HEK293 (cell line): ENCODE measurements around the gene MLLT1.

Experiments used
- CTCF ChIA-PET: fragments of 350-600 bp; formaldehyde crosslinking; extraction: SDS; loops from one replicate; lab custom pipeline; 2021; ENCODE audit warnings: antibody characterized with exemption; lab: Yijun Ruan, JAX
- POLR2A ChIA-PET: fragments of 300-600 bp; formaldehyde crosslinking; extraction: SDS; loops from one replicate; lab custom pipeline; 2020; ENCODE audit warnings: antibody characterized with exemption, inconsistent platforms; lab: Yijun Ruan, JAX
- H3K27ac ChIP-seq: fragments of 200-500 bp; sonication (Bioruptor generic); 2 replicates; pipeline ENCODE4 v1.5.1; 2014; ENCODE audit warnings: low read depth, low read length, control low read depth, inconsistent platforms; ENCODE audit errors: extremely low read depth
- H3K36me3 ChIP-seq, 2 experiments: fragments of 200-500 bp in 1 of 2; sonication (Bioruptor generic) in 1 of 2; 1 replicate in 1 of 2; 2 replicates in 1 of 2; pipeline ENCODE4 v1.5.1; 2014 to 2017; ENCODE audit warnings: inconsistent platforms in 2 of 2, low read length in 2 of 2; ENCODE audit not compliant: control insufficient read depth in 2 of 2, insufficient read depth in 1 of 2
- H3K4me1 ChIP-seq: fragments of 200-500 bp; sonication (Bioruptor generic); 2 replicates; pipeline ENCODE4 v1.5.1; 2014; ENCODE audit warnings: mild to moderate bottlenecking, low read length, inconsistent platforms; ENCODE audit not compliant: control insufficient read depth, insufficient read depth
- H3K4me3 ChIP-seq: 2 replicates; pipeline ENCODE4 v1.5.1; 2011; ENCODE audit warnings: low read depth, mild to moderate bottlenecking, control low read depth, low read length, moderate library complexity
- H3K9me3 ChIP-seq: fragments of 200-500 bp; sonication (Bioruptor generic); 2 replicates; pipeline ENCODE4 v1.5.1; 2014; ENCODE audit warnings: low read depth, low read length, inconsistent platforms; ENCODE audit not compliant: control insufficient read depth, insufficient read depth
- HOXD13 ChIP-seq: sonication (generic); formaldehyde crosslinking; IDR thresholded peaks from 2 replicates; pipeline ENCODE4 v1.8.0; 2022; ENCODE audit warnings: missing genetic modification reagents, borderline replicate concordance
- KLF1 ChIP-seq: fragments of 450-650 bp; formaldehyde crosslinking; IDR thresholded peaks from 2 replicates; pipeline ENCODE4 v1.5.1; 2016; ENCODE audit warnings: missing biosample characterization, missing genetic modification characterization
- MZF1 ChIP-seq: fragments of 450-650 bp; formaldehyde crosslinking; IDR thresholded peaks from 2 replicates; pipeline ENCODE4 v1.5.1; 2017; ENCODE audit warnings: missing biosample characterization, missing genetic modification characterization, borderline replicate concordance
- TRIM28 ChIP-seq: IDR thresholded peaks from 2 replicates; pipeline ENCODE4 v1.6.1; 2011; ENCODE audit warnings: low read length, control low read depth, borderline replicate concordance
- YY1 ChIP-seq: fragments of 450-650 bp; formaldehyde crosslinking; IDR thresholded peaks from 2 replicates; pipeline ENCODE4 v1.5.1; 2018; ENCODE audit warnings: missing biosample characterization, missing genetic modification characterization
- ZBTB1 ChIP-seq: fragments of 450-650 bp; formaldehyde crosslinking; IDR thresholded peaks from 2 replicates; pipeline ENCODE4 v1.5.1; 2016; ENCODE audit warnings: missing biosample characterization, missing genetic modification characterization
- ZBTB8A ChIP-seq: fragments of 450-650 bp; formaldehyde crosslinking; IDR thresholded peaks from 2 replicates; pipeline ENCODE4 v1.5.1; 2016; ENCODE audit warnings: missing biosample characterization, missing genetic modification characterization
- ZFHX2 ChIP-seq: fragments of 450-650 bp; formaldehyde crosslinking; conservative IDR thresholded peaks from 2 replicates; pipeline ENCODE4 v1.5.1; 2016; ENCODE audit warnings: missing biosample characterization, missing genetic modification characterization
- ZFP69B ChIP-seq: fragments of 450-650 bp; formaldehyde crosslinking; IDR thresholded peaks from 2 replicates; pipeline ENCODE4 v1.5.1; 2016; ENCODE audit warnings: missing biosample characterization, missing genetic modification characterization
- ZIC2 ChIP-seq: fragments of 450-650 bp; formaldehyde crosslinking; IDR thresholded peaks from 2 replicates; pipeline ENCODE4 v1.5.1; 2016; ENCODE audit warnings: missing biosample characterization, missing genetic modification characterization
- ZNF175 ChIP-seq: fragments of 450-650 bp; formaldehyde crosslinking; IDR thresholded peaks from 2 replicates; pipeline ENCODE4 v1.5.1; 2016; ENCODE audit warnings: missing biosample characterization, missing genetic modification characterization
- ZNF391 ChIP-seq: fragments of 450-650 bp; formaldehyde crosslinking; IDR thresholded peaks from 2 replicates; pipeline ENCODE4 v1.5.1; 2016; ENCODE audit warnings: low read depth, missing biosample characterization, missing genetic modification characterization, borderline replicate concordance
- ZNF501 ChIP-seq: fragments of 450-650 bp; formaldehyde crosslinking; IDR thresholded peaks from 2 replicates; pipeline ENCODE4 v1.5.1; 2016; ENCODE audit warnings: missing biosample characterization, missing genetic modification characterization
- ZNF514 ChIP-seq: fragments of 450-650 bp; formaldehyde crosslinking; IDR thresholded peaks from 2 replicates; pipeline ENCODE4 v1.5.1; 2016; ENCODE audit warnings: missing biosample characterization, missing genetic modification characterization
- ZNF610 ChIP-seq: fragments of 450-650 bp; formaldehyde crosslinking; IDR thresholded peaks from 2 replicates; pipeline ENCODE4 v1.5.1; 2016; ENCODE audit warnings: missing biosample characterization, missing genetic modification characterization, borderline replicate concordance
- ZNF624 ChIP-seq: fragments of 450-650 bp; formaldehyde crosslinking; IDR thresholded peaks from 2 replicates; pipeline ENCODE4 v1.5.1; 2017; ENCODE audit warnings: missing biosample characterization, missing genetic modification characterization
- ZNF670 ChIP-seq: fragments of 450-650 bp; formaldehyde crosslinking; IDR thresholded peaks from 2 replicates; pipeline ENCODE4 v1.5.1; 2016; ENCODE audit warnings: missing biosample characterization, missing genetic modification characterization, low read depth
- ZNF837 ChIP-seq: fragments of 450-650 bp; formaldehyde crosslinking; IDR thresholded peaks from 2 replicates; pipeline ENCODE4 v1.5.1; 2016; ENCODE audit warnings: missing biosample characterization, missing genetic modification characterization
- TF ChIP-seq, protein P1 (sequence below): fragments of 450-650 bp; formaldehyde crosslinking; IDR thresholded peaks from 2 replicates; pipeline ENCODE4 v1.5.1; 2016; ENCODE audit warnings: missing biosample characterization, missing genetic modification characterization
- TF ChIP-seq, protein P2 (sequence below): fragments of 450-650 bp; formaldehyde crosslinking; IDR thresholded peaks from 2 replicates; pipeline ENCODE4 v1.5.1; 2016; ENCODE audit warnings: missing biosample characterization, missing genetic modification characterization
- TF ChIP-seq, protein P3 (sequence below): fragments of 450-650 bp; formaldehyde crosslinking; IDR thresholded peaks from 2 replicates; pipeline ENCODE4 v1.5.1; 2016; ENCODE audit warnings: missing biosample characterization, missing genetic modification characterization

The MLLT1 gene

DNA sequence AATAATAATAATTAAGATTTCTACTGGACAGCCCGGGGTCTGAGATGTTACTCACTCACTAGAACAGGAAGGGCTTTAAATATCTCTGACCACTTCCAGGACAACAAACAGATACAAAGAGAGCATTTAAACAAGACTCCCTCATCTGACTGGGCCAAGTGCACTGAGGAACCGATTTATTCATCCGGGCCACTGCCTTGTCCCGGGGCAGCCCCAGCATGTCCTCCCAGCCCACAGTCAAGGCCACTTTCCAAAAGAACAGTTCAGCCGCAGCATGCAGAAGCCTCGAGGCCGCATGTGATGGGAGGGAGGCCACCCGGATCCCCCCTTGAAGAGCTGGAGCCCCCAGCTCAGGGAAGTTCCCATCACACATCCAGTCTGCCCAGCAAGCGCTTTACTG is 30.5 kb downstream of the MLLT1 start:
- H3K4me1 ChIP-seq = no peaks in the 10 kb centered on the region
- ChIA-PET POLR2A (no interaction called here), CTCF (interaction anchor here (0.6 to 1.0 kb wide), 2 partner anchors 22 to 128 kb away, joined by 3 read pairs; no protein-coding TSS in a partner anchor)
- no peak overlapping the region for H3K4me3 ChIP-seq
- H3K36me3 ChIP-seq = peaks cover 3 to 35% of the 10 kb centered on the region in 2 experiments; a peak in 2 of 3 replicates
- TF ChIP-seq ZBTB1 (tag by site-specific recombination) = no peak
- no peak for TF ChIP-seq ZNF670 (tag by site-specific recombination)
- TF ChIP-seq, protein P1, sequence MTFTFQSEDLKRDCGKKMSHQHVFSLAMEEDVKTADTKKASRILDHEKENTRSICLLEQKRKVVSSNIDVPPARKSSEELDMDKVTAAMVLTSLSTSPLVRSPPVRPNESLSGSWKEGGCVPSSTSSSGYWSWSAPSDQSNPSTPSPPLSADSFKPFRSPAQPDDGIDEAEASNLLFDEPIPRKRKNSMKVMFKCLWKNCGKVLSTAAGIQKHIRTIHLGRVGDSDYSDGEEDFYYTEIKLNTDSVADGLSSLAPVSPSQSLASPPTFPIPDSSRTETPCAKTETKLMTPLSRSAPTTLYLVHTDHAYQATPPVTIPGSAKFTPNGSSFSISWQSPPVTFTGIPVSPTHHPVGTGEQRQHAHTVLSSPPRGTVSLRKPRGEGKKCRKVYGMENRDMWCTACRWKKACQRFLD = no peak
- no peak for TF ChIP-seq ZBTB8A (tag by site-specific recombination)
- no peak for TF ChIP-seq ZNF501 (tag by site-specific recombination)
- no peak for TF ChIP-seq YY1
- TF ChIP-seq ZNF837 (tag by site-specific recombination) = no peak
- no peak for TF ChIP-seq ZNF391 (tag by site-specific recombination)
- TF ChIP-seq ZNF610 (tag by site-specific recombination) = no peak
- no peak for TF ChIP-seq MZF1 (tag by site-specific recombination)
- TF ChIP-seq, protein P2, sequence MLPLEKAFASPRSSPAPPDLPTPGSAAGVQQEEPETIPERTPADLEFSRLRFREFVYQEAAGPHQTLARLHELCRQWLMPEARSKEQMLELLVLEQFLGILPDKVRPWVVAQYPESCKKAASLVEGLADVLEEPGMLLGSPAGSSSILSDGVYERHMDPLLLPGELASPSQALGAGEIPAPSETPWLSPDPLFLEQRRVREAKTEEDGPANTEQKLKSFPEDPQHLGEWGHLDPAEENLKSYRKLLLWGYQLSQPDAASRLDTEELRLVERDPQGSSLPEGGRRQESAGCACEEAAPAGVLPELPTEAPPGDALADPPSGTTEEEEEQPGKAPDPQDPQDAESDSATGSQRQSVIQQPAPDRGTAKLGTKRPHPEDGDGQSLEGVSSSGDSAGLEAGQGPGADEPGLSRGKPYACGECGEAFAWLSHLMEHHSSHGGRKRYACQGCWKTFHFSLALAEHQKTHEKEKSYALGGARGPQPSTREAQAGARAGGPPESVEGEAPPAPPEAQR (tag by site-specific recombination) = no peak
- no peak for TF ChIP-seq HOXD13 (CRISPR knock-in tag)
- no peak for TF ChIP-seq KLF1 (tag by site-specific recombination)
- no peak for TF ChIP-seq ZIC2 (tag by site-specific recombination)
- TF ChIP-seq ZNF514 (tag by site-specific recombination) = no peak
- TF ChIP-seq, protein P3, sequence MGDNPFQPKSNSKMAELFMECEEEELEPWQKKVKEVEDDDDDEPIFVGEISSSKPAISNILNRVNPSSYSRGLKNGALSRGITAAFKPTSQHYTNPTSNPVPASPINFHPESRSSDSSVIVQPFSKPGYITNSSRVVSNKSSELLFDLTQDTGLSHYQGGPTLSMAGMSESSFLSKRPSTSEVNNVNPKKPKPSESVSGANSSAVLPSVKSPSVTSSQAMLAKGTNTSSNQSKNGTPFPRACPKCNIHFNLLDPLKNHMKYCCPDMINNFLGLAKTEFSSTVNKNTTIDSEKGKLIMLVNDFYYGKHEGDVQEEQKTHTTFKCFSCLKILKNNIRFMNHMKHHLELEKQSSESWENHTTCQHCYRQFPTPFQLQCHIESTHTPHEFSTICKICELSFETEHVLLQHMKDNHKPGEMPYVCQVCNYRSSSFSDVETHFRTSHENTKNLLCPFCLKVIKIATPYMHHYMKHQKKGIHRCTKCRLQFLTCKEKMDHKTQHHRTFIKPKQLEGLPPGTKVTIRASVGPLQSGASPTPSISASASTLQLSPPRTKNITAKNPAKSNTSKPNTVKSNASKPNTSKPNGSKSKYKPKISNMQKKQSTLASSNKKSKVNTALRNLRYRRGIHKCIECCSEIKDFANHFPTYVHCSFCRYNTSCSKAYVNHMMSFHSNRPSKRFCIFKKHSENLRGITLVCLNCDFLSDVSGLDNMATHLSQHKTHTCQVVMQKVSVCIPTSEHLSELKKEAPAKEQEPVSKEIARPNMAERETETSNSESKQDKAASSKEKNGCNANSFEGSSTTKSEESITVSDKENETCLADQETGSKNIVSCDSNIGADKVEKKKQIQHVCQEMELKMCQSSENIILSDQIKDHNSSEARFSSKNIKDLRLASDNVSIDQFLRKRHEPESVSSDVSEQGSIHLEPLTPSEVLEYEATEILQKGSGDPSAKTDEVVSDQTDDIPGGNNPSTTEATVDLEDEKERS (tag by site-specific recombination) = no peak
- TF ChIP-seq ZFHX2 (tag by site-specific recombination) = no peak
- TF ChIP-seq ZNF175 = no peak
- no peak for TF ChIP-seq ZNF624 (tag by site-specific recombination)
- no peak for TF ChIP-seq TRIM28
- H3K9me3 ChIP-seq = no peaks in the 10 kb centered on the region
- no peak overlapping the region for H3K27ac ChIP-seq

DNA sequence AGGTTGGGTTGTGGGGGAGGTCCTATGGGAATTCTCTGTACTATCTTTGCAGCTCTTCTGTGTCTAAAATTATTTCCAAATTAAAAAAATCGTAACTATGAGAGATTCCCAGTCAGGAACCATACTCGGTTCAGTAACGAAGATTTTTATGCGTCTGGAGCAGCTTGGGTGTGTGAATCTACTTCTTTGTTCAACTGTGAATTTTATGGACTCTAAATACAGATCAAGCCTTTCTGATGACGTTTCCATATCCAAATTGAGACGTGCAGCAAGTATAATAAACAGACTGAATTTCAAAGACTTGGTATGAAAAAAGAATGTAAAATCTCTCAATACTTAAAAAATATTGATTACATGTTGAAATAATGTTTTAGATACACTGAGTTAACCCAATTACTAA is 30.9 kb downstream of the MLLT1 start:
- Histone ChIP-seq H3K4me3 (no peak overlapping the region), H3K4me1 (no peaks in the 10 kb centered on the region), H3K27ac (no peak overlapping the region), H3K36me3 (peaks cover 3 to 33% of the 10 kb centered on the region in 2 experiments; a peak in 2 of 3 replicates), H3K9me3 (no peaks in the 10 kb centered on the region)
- CTCF ChIA-PET = interaction anchor here (1.0 kb wide), 1 partner anchor 21 kb away, joined by 3 read pairs; no protein-coding TSS in a partner anchor
- POLR2A ChIA-PET = no interaction called here
- no peak for TF ChIP-seq ZFP69B
